HUES64 (cell line): ENCODE results near the gene FOXP1.
A peak's percentile ranks its signal among the peaks of the same experiment; 100 is the strongest.

ENCODE experiments used
- H3K27ac ChIP-seq: 2 replicates; pipeline ENCODE4 v1.7.0; 2013; ENCODE audit warnings: low read depth, low read length, inconsistent platforms
- H3K27me3 ChIP-seq: 2 replicates; pipeline ENCODE4 v1.6.1; 2013; ENCODE audit warnings: mild to moderate bottlenecking, low read length; ENCODE audit not compliant: insufficient read depth
- H3K36me3 ChIP-seq: 2 replicates; pipeline ENCODE4 v1.6.1; 2013; ENCODE audit warnings: mild to moderate bottlenecking, low read length; ENCODE audit not compliant: insufficient read depth
- H3K4me1 ChIP-seq: 2 replicates; pipeline ENCODE4 v1.6.1; 2013; ENCODE audit warnings: mild to moderate bottlenecking, low read length, moderate library complexity; ENCODE audit not compliant: insufficient read depth
- H3K4me3 ChIP-seq: 2 replicates; pipeline ENCODE4 v1.5.1; 2013; ENCODE audit warnings: mild to moderate bottlenecking, low read length, moderate library complexity
- H3K9ac ChIP-seq: 2 replicates; pipeline ENCODE4 v1.6.1; 2013; ENCODE audit warnings: mild to moderate bottlenecking, low read depth, low read length
- H3K9me3 ChIP-seq: 2 replicates; pipeline ENCODE4 v1.6.1; 2013; ENCODE audit warnings: low read depth, low read length; ENCODE audit not compliant: insufficient read depth
- WGBS: fragments of 150-250, 120-280 bp; methylation state at CpG from one replicate; pipeline ENCODE4 v1.1.7; 2013; ENCODE audit warnings: missing lambda C conversion rate; 5-methylcytosine and 5-hydroxymethylcytosine counted together

The FOXP1 gene

GRCh38 chr3:71253169-71253568, 330.4 kb downstream of the FOXP1 start:
- Histone ChIP-seq H3K9me3 (no peaks in the 10 kb centered on the region), H3K4me1 (peaks cover 7% of the 10 kb centered on the region), H3K27ac (no peak overlapping the region), H3K9ac (no peak overlapping the region), H3K36me3 (no peaks in the 10 kb centered on the region), H3K27me3 (no peaks in the 10 kb centered on the region), H3K4me3 (no peak overlapping the region)
- 92% methylated on average over 1 of the region's 2 CpGs for WGBS

DNA sequence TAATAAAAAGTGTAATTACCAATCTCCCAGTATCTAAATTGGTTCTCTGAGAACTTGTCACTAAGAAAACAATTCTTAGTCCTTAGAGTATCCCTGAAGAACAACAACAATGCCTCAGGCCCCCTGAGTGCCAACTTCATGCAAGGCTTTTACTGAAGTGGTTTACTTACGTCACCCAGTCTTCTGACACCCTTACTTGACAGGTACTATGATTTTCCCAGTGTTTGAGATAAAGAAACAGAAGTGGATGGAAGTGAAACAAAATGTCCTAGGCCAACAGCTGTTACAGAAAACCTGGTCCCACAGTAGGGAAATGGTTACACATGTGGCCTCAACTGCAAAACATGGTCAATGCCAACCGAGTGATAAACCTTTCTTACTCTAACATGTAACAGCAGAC, 331.1 kb downstream of the FOXP1 start:
- Histone ChIP-seq H3K4me3 (no peak overlapping the region), H3K27ac (no peak overlapping the region), H3K9ac (no peak overlapping the region), H3K27me3 (no peaks in the 10 kb centered on the region), H3K4me1 (peaks cover 7% of the 10 kb centered on the region), H3K9me3 (no peaks in the 10 kb centered on the region), H3K36me3 (no peaks in the 10 kb centered on the region)
- 97% methylated on average over 2 of the region's 2 CpGs for WGBS

GRCh38 chr3:71251156-71251775, 332.3 kb downstream of the FOXP1 start:
- Histone ChIP-seq H3K4me1 (peaks cover 19% of the 10 kb centered on the region), H3K9ac (no peak overlapping the region), H3K27ac (no peak overlapping the region), H3K27me3 (no peaks in the 10 kb centered on the region), H3K9me3 (no peaks in the 10 kb centered on the region), H3K4me3 (no peak overlapping the region), H3K36me3 (no peaks in the 10 kb centered on the region)
- WGBS = 92% methylated on average over 8 of the region's 8 CpGs

- Histone ChIP-seq H3K27ac (0 out of 2 replicates have a peak overlapping the region, but pooled peaks have one; percentile 10), H3K9me3 (no peaks in the 10 kb centered on the region), H3K4me1 (peaks cover 31% of the 10 kb centered on the region), H3K27me3 (no peaks in the 10 kb centered on the region), H3K4me3 (no peak overlapping the region), H3K9ac (no peak overlapping the region), H3K36me3 (no peaks in the 10 kb centered on the region)
- WGBS = 87% methylated on average over 5 of the region's 5 CpGs
These were observed 333.5 kb downstream of the FOXP1 start for GRCh38 chr3:71250026-71250425.

GRCh38 chr3:71247958-71248335, 335.6 kb downstream of the FOXP1 start:
- no peak overlapping the region for H3K27ac ChIP-seq
- WGBS = 94% methylated on average over 3 of the region's 3 CpGs
- H3K4me1 ChIP-seq = peaks cover 52% of the 10 kb centered on the region

GRCh38 chr3:71247221-71247957, 336.1 kb downstream of the FOXP1 start:
- Histone ChIP-seq H3K9me3 (no peaks in the 10 kb centered on the region), H3K4me1 (peaks cover 57% of the 10 kb centered on the region), H3K27me3 (no peaks in the 10 kb centered on the region), H3K9ac (no peak overlapping the region), H3K27ac (peak overlapping the region; percentile 38; the same call in 1 of the 2 replicates), H3K4me3 (no peak overlapping the region), H3K36me3 (no peaks in the 10 kb centered on the region)
- WGBS = 78% methylated on average over 10 of the region's 10 CpGs

More at GRCh38 chr3:71247958-71248335, 335.6 kb downstream of the FOXP1 start:
- H3K27me3 ChIP-seq = no peaks in the 10 kb centered on the region
- H3K9me3 ChIP-seq = no peaks in the 10 kb centered on the region
- H3K4me3 ChIP-seq = no peak overlapping the region
- H3K9ac ChIP-seq = no peak overlapping the region
- H3K36me3 ChIP-seq = no peaks in the 10 kb centered on the region

DNA sequence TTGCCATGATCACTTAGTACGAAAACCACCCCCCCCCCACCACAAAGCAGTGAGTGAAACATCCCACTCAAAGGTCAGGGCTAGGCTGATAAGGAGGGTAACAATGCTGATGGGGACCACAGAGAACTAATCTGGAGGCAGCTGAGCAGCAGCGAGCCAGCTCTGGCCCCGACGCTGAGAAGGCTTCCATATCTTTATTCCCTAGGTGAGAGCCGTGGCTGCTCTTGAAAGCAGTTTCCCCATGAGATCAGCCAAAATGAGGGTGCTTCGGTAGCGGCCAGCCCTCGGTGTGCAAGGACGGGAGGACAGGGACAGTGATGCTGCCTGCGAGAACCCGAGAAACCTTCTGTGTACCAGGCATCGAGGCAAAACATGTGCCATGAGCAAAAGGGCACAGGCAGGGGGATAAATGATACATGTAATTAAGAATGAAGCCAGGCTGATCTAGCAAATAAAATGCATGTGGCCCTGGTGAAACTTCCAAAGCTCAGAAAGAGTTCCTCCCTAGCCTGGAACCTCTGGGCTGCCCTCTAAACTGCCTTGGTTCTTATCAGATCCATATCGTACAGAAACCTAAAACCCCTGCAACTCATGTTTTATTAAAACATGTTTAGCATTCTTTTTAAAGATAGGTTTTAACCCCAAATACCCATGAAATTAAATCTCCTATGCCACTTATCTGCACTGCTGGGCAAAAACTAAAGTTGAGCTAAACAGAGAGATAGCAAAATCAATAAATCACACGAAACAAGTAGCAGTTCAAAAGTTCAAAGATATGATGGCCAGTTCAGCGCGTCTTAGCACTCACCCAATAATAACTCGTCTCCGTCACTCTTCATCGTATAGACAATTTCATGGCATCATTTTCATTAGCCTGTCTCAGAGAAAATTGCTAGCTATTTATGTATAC, 337.3 kb downstream of the FOXP1 start:
- Histone ChIP-seq H3K4me1 (peaks cover 69% of the 10 kb centered on the region), H3K27ac (peak overlapping the region; percentile 46; the same call in 1 of the 2 replicates), H3K4me3 (no peak overlapping the region), H3K9ac (no peak overlapping the region), H3K9me3 (no peaks in the 10 kb centered on the region), H3K36me3 (no peaks in the 10 kb centered on the region), H3K27me3 (no peaks in the 10 kb centered on the region)
- WGBS = 69% methylated on average over 19 of the region's 19 CpGs

DNA sequence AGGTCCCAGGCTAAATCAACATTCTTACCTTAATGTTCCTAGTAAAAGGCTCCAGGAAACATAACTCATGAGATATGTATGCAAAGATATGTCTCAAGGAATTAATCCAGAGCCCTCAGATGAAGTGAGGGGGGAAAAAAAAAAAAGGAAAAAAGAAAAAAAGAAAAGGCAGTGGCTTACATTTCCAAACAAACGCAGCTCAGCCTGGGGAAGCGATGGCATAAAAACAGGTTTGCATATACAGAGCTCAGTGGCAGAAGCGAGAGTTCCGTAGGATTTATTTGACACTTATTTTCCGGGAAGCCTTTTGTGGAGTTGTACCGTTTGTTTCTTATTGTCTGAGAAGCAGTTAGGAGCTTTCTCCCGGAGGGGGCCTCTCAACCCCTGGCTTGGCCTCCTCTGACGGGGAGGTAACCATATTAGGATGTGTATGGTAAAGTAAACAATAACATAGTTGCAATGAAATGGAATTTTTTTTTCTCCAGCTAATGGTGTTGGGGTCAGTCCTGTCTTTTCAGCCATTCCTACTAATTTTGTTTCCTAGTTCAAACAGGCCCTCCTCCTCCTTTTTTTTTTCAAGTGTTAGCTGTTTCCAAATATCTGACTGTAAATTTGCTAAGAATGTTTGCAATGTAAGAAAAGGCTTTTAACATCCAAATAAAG, 338.6 kb downstream of the FOXP1 start:
- peak overlapping the region; percentile 9; the same call in 1 of the 2 replicates for H3K9ac ChIP-seq
- peaks cover 71% of the 10 kb centered on the region for H3K4me1 ChIP-seq
- WGBS = 13% methylated on average over 8 of the region's 8 CpGs

DNA sequence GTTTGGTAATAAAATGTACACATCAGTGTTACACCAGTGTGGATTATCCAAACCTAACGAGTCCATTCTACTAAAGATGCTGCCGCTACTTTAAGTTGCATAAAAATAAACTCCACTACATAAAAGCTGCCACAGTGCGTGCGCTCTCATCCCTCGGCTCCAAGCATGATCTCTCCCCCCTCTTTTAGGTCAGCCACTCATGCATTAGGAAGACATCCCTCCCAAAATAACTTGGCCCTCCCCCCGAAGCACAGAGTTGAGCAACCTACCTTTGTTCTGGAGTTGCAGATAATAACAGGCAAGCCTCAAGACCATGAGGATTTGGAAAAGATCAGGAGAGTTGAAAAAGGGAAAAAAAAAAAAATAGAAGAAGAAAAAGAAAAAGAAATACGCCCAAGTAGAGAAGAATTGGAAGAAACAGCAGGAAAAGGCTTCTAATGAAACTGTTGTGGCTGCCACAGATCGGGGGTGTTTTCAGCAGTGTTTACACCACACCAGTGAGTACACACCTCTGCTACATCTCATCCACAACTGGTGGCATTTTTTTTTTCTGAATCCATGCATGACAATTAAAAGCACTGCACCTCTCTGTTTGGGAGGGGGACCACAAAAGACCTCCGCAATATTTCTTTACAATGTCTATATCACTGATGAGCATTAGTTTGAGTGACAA, 339.2 kb downstream of the FOXP1 start:
- Histone ChIP-seq H3K27ac (peak overlapping the region; percentile 42; the same call in 1 of the 2 replicates), H3K36me3 (no peaks in the 10 kb centered on the region), H3K9me3 (no peaks in the 10 kb centered on the region), H3K4me3 (peak overlapping the region; percentile 3; the same call in 1 of the 2 replicates), H3K9ac (peak overlapping the region; percentile 9; the same call in 1 of the 2 replicates), H3K4me1 (peaks cover 71% of the 10 kb centered on the region), H3K27me3 (no peaks in the 10 kb centered on the region)
- WGBS = 63% methylated on average over 9 of the region's 9 CpGs

More for the DNA sequence above, 338.6 kb downstream of the FOXP1 start:
- H3K36me3 ChIP-seq = no peaks in the 10 kb centered on the region
- no peaks in the 10 kb centered on the region for H3K9me3 ChIP-seq
- no peaks in the 10 kb centered on the region for H3K27me3 ChIP-seq
- H3K4me3 ChIP-seq = peak overlapping the region; percentile 3; the same call in 1 of the 2 replicates
- peak overlapping the region; percentile 42; the same call in 1 of the 2 replicates for H3K27ac ChIP-seq

- Histone ChIP-seq H3K27ac (no peak overlapping the region), H3K9ac (no peak overlapping the region), H3K36me3 (no peaks in the 10 kb centered on the region), H3K9me3 (no peaks in the 10 kb centered on the region), H3K27me3 (no peaks in the 10 kb centered on the region), H3K4me3 (no peak overlapping the region), H3K4me1 (peaks cover 72% of the 10 kb centered on the region)
- WGBS = 90% methylated on average over 8 of the region's 8 CpGs
These were observed 340.3 kb downstream of the FOXP1 start for GRCh38 chr3:71243229-71243628.
